ENCODE results near the gene ZP2.

The ZP2 gene

GRCh38 chr16:21162661-21163151 lies 48.7 kb downstream of the ZP2 start:
- no peaks in the 10 kb centered on the region for H3K27me3 ChIP-seq (ENCODE audit: insufficient read depth, low read length, poor library complexity)
- peaks cover 6% of the 10 kb centered on the region; the same call in 1 of the 2 replicates for H3K79me2 ChIP-seq (ENCODE audit: insufficient read depth, low read length)
- H3K36me3 ChIP-seq (ENCODE audit: insufficient read depth, low read length): peaks cover 34% of the 10 kb centered on the region
- no peaks in the 10 kb centered on the region for H3K9me3 ChIP-seq (ENCODE audit: insufficient read depth, low read length, severe bottlenecking)
- ATAC-seq (ENCODE audit: insufficient read depth, low read depth) (no peak), DNase-seq (no peak)
- peaks cover 25% of the 10 kb centered on the region for H3K4me1 ChIP-seq (ENCODE audit: insufficient read depth, low read length)
- H3K27ac ChIP-seq (ENCODE audit: low read length): no peak overlapping the region
- H3K9ac ChIP-seq (ENCODE audit: low read depth, low read length): no peak overlapping the region
- H2AFZ ChIP-seq (ENCODE audit: low read depth, low read length): no peak overlapping the region
- no peaks in the 10 kb centered on the region for H4K20me1 ChIP-seq (ENCODE audit: insufficient read depth, low read length)
- no peak overlapping the region for H3K4me3 ChIP-seq (ENCODE audit: low read depth in 1 of 2, low read length in 2 of 2)
- TF ChIP-seq CTCF (IDR thresholded peaks at IDR 0.05; ENCODE audit: borderline replicate concordance, extremely low read depth, low read length, poor library complexity, severe bottlenecking) (no peak), EZH2 (IDR thresholded peaks at IDR 0.05; ENCODE audit: borderline replicate concordance, low read depth, low read length, severe bottlenecking) (no peak)
- no peak overlapping the region for H3K4me2 ChIP-seq (ENCODE audit: insufficient read depth, low read length)

GRCh38 chr16:21161211-21161610 lies 50.2 kb downstream of the ZP2 start:
- H3K4me3 ChIP-seq (ENCODE audit: low read depth in 1 of 2, low read length in 2 of 2): no peak overlapping the region
- H3K4me1 ChIP-seq (ENCODE audit: insufficient read depth, low read length): peaks cover 29% of the 10 kb centered on the region
- TF ChIP-seq EZH2 (IDR thresholded peaks at IDR 0.05; ENCODE audit: borderline replicate concordance, low read depth, low read length, severe bottlenecking) (no peak), CTCF (IDR thresholded peaks at IDR 0.05; ENCODE audit: borderline replicate concordance, extremely low read depth, low read length, poor library complexity, severe bottlenecking) (no peak)
- H3K9ac ChIP-seq (ENCODE audit: low read depth, low read length): no peak overlapping the region
- no peak for DNase-seq
- no peaks in the 10 kb centered on the region for H3K27me3 ChIP-seq (ENCODE audit: insufficient read depth, low read length, poor library complexity)
- peaks cover 29% of the 10 kb centered on the region for H3K36me3 ChIP-seq (ENCODE audit: insufficient read depth, low read length)
- H2AFZ ChIP-seq (ENCODE audit: low read depth, low read length): no peak overlapping the region
- H3K4me2 ChIP-seq (ENCODE audit: insufficient read depth, low read length): no peak overlapping the region
- H3K79me2 ChIP-seq (ENCODE audit: insufficient read depth, low read length): peaks cover 6% of the 10 kb centered on the region; the same call in 1 of the 2 replicates
- H3K27ac ChIP-seq (ENCODE audit: low read length): no peak overlapping the region
- no peak for ATAC-seq (ENCODE audit: insufficient read depth, low read depth)
- no peaks in the 10 kb centered on the region for H4K20me1 ChIP-seq (ENCODE audit: insufficient read depth, low read length)
- no peaks in the 10 kb centered on the region for H3K9me3 ChIP-seq (ENCODE audit: insufficient read depth, low read length, severe bottlenecking)

GRCh38 chr16:21160276-21160675 lies 51.1 kb downstream of the ZP2 start:
- H2AFZ ChIP-seq (ENCODE audit: low read depth, low read length): no peak overlapping the region
- H4K20me1 ChIP-seq (ENCODE audit: insufficient read depth, low read length): no peaks in the 10 kb centered on the region
- H3K27ac ChIP-seq (ENCODE audit: low read length): no peak overlapping the region
- H3K36me3 ChIP-seq (ENCODE audit: insufficient read depth, low read length): peaks cover 26% of the 10 kb centered on the region
- no peak overlapping the region for H3K4me2 ChIP-seq (ENCODE audit: insufficient read depth, low read length)
- no peak overlapping the region for H3K9ac ChIP-seq (ENCODE audit: low read depth, low read length)
- peaks cover 29% of the 10 kb centered on the region for H3K4me1 ChIP-seq (ENCODE audit: insufficient read depth, low read length)
- no peak for ATAC-seq (ENCODE audit: insufficient read depth, low read depth)
- DNase-seq: no peak
- TF ChIP-seq EZH2 (IDR thresholded peaks at IDR 0.05; ENCODE audit: borderline replicate concordance, low read depth, low read length, severe bottlenecking) (no peak), CTCF (IDR thresholded peaks at IDR 0.05; ENCODE audit: borderline replicate concordance, extremely low read depth, low read length, poor library complexity, severe bottlenecking) (no peak)
- H3K79me2 ChIP-seq (ENCODE audit: insufficient read depth, low read length): peaks cover 6% of the 10 kb centered on the region; the same call in 1 of the 2 replicates
- H3K9me3 ChIP-seq (ENCODE audit: insufficient read depth, low read length, severe bottlenecking): no peaks in the 10 kb centered on the region
- no peak overlapping the region for H3K4me3 ChIP-seq (ENCODE audit: low read depth in 1 of 2, low read length in 2 of 2)
- no peaks in the 10 kb centered on the region for H3K27me3 ChIP-seq (ENCODE audit: insufficient read depth, low read length, poor library complexity)

All from DND-41 (cell line).